MV-4-11 (cell line): ENCODE measurements around the gene MTSS2.
A peak's percentile ranks its signal among the peaks of the same experiment; 100 is the strongest.

Source experiments
- DNase-seq: peaks from one replicate; lab custom pipeline; 2025; lab: John Stamatoyannopoulos, UW

Gene MTSS2, protein sequence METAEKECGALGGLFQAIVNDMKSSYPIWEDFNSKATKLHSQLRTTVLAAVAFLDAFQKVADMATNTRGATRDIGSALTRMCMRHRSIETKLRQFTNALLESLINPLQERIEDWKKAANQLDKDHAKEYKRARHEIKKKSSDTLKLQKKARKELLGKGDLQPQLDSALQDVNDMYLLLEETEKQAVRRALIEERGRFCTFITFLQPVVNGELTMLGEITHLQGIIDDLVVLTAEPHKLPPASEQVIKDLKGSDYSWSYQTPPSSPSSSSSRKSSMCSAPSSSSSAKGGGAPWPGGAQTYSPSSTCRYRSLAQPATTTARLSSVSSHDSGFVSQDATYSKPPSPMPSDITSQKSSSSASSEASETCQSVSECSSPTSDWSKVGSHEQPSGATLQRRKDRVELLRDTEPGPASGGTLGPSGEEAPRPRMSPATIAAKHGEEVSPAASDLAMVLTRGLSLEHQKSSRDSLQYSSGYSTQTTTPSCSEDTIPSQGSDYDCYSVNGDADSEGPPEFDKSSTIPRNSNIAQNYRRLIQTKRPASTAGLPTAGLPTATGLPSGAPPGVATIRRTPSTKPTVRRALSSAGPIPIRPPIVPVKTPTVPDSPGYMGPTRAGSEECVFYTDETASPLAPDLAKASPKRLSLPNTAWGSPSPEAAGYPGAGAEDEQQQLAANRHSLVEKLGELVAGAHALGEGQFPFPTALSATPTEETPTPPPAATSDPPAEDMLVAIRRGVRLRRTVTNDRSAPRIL

DNA sequence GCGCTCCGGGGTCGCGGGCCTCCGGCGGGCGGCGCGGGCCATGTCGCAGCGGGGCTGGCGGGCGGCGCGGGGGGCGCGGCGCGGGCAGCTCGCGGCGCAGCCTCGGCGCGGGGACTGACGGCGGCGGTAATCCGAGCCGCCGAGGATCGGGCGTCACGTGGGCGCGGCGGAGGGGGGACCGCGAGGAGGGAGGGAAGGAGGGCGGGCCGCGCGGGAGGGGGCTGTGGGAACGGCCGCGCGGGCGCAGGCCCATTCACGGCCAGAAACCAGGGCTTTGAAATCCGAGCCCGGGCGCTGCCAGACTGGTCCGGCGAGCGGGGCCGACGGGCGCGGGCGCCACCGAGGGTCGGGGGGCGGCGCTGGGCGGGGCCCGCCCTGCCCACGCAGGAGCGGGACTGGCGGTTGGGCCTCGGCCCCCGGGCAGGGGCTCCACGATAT is at the start of gene MTSS2:
Gene MTSS2, minus strand, starts transcription at position 116 of the 438 bp plus-strand sequence. CDS start 262 bp downstream, outside the sequence.
- DNase-seq: peak; percentile 28

DNA sequence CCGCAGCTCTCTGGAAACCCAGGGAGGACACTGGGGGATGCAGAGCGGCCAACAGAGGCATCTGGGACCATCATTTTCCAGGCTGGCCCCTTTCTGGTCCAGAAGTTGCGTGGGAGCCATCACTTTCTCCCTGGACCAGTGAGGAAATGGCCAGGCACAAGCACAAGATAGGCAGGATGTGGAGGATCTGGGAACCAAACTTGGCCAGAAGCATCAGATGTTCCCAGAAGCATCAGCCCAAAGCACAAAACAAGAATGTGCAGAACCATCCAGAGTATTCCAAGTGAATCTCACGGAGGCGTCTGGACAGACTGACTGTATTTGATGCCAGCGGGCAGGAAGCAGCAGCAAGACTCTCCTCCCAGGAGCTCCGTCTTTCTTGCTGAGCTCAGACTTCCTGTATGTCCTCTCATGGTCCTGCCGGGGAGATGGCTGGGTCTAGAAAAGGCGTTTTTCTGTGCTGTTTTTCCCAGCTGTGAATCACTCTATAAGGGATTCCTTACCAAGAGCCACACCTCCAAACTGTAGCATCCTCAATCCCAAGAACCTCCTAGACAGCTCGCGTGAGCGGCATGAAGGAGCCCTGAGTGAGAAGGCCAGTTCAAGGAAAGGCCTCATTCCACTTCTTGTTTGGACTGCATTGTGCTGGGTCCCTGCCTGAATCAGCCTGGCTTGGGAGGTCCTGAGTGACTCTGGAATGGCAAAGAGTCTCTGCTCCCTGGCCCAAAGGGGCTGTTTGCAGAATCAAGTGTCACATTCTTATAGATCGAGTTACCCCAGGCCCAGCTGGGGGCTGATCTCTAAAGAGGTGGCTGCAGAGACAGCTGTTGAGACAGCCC is 49.5 kb upstream of the MTSS2 start:
- no peak for DNase-seq

DNA sequence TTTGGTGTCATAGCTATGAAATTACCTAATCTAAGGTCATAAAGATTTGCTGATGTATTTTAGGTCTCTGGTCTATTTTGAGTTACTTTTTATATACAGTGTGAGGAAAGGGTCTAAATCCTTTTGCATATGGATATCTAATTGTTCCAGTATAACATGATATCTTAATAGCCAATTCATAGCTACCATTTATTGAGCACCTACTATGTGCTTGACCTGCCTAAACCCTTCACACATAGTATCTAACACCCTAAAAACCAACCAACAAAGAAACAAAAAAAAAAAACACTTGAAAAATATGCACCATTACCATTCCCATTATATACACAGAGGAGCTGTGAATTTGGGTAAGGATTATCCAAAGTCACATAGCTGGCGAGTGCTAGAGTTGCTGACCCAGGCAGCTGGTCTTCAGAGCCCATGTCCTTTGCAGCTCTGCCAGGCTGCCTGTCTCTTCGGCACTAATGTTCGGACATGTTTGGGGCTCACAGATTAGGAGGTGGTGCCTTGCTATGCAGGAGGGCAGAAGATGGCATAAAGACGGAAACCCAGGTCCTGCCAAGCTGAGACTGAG is 48.8 kb upstream of the MTSS2 start:
- DNase-seq: no peak

- DNase-seq: no peak
Measured at GRCh38 chr16:70730944-70731343, 45.1 kb upstream of the MTSS2 start.

- DNase-seq: peak; percentile 19
Measured at GRCh38 chr16:70730031-70730430, 44.2 kb upstream of the MTSS2 start.

GRCh38 chr16:70729292-70729691 is 43.4 kb upstream of the MTSS2 start:
- no peak for DNase-seq

- peak; percentile 51 for DNase-seq
Measured at GRCh38 chr16:70728150-70728549, 42.3 kb upstream of the MTSS2 start.

DNA sequence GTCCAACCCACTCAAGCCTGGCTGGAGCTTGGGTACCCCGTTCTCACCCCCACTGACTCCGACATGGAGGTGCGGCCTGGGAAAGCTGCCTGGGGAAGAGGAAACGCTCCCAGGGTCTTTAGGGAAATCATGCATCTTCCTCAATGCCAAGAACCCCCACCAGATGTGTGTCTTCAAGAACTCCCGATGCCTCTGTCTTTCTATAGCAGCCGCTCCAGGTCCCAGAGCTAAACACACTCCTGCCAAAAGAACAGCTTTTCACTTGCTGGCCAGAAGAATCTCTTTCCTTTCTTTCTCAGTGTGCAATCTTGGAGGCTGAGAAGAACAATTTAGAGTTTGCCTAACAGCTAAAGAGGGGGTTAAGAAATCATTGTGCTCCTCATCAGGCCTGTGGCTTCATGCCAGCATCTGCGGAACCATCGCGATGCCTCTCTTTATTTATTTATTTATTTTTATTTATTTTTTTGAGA is 41.1 kb upstream of the MTSS2 start:
- DNase-seq: no peak

DNA sequence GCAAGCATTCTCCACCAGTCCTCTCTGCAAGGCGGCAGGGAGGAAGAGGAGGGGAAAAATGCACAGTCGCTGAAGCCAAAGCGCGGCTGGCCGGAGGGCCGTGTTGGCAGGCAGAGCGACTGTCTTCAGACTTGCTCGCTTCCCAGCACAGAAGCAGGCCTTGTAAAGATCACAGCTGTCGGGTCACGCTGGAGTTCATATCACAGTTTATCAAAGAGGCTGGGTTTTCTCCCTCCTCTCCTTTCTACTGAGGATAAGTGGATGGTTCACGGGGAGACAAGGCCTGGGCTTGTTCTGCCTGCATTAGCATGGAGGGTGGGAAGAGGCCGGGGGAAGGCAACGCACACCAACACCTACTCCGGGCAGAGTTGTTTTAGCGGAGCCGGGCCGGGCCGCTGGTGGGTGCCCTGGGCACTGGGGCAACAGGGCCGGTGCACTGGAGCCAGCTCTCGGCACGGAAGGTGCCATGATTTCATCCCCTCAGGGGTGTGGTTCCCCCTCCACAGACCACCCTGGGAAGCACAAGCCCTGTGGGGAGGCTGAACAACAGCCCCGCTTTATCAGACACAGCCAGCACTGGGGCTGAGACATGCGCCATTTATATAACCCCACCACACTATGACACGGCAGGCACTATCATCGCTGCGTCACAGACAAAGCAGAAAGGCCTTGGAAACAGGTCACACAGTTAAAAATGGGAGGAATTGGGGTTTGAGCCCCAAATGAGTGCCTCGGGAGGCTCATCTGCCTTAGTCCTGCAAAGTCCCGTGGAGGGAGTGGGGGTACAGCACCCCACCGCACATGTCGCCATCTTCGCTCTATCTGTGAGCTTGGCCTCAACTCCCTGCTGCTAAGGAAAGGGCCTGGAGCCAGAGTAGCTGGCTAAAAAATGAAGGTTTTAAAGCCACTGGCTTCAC is 40.3 kb upstream of the MTSS2 start:
- DNase-seq: no peak

- no peak for DNase-seq
Measured at GRCh38 chr16:70725024-70725911, 39.4 kb upstream of the MTSS2 start.

DNA sequence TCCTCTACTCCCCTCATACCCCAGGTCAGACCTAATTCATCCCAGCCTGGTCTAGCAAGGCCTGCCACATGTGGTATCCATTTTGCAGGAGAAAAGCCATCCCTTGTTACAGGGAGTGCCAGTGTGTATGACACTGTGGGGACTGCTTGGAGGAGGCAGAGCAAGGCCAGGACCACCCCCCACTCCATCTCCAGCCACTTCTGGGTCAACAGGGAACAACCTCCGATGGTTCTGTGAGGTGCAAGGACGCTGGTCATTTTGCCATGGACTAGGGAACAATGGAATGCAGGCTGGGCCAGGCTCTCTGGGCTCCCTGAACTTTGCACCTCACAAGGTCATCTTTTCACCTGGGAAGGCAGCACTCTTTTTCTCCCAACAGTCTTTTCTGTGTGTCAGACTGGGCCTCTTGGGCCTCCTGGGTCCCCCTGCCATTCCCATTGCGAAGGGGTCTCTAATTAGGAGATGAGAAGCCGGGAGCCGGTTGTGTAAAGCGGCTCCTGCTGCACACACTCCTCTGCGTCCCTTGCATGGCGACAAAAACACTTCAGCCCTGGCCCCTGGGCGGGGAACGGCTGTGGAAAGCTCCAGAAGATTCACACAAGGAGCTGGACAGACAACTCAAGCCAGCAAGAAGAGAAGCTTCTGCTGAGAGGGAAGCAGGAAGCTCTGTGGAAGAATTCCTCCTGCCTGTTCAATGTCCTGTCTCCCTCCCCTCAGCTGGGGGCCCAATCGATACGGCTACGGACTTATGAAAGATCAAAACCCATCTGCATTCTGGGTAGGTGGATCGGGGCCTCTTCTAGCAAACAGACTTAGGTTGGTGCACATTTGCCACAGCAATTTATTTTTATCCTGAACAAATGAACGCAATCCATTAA is 38.5 kb upstream of the MTSS2 start:
- DNase-seq: no peak

- DNase-seq: no peak
Measured at GRCh38 chr16:70723740-70724145, 37.9 kb upstream of the MTSS2 start.

GRCh38 chr16:70721202-70721963 is 35.5 kb upstream of the MTSS2 start:
- no peak for DNase-seq

DNA sequence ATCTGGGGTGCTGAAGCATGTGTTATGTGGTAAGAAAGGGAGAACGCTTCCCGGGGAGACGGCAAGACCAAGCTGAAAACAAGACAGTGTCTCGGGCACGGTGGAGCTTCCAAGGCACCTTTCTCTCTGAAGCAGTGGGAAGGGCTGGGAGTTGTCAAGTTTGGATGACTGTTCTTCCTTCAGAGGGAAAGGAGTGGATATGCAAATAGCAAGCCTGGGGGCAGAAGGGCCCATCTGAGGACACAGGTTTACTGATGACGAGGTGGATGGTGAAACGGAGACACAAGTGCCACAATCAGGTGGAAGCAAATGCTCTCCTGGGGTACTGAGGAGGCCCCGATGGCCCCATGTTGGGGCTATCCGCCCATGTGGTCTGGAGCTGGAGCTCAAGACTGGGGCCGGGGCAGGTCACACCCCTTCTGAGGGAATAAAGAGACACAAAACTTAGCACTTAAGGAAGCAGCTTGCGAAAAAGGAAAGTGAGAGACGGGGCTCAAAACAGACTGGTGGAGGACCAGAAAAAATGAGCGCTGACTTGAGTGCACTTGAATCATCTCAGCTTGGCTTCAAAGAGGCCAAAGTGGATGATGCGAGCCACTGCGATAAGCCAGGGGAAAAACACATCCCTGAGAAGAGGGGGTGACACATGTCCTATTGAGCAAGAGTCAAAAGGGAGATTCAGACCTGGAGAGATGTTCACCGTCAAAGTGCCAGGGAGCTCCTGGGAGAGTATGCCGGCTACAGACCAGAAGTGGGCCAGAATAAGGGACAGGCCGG is 34.8 kb upstream of the MTSS2 start:
- no peak for DNase-seq

- no peak for DNase-seq
Measured at GRCh38 chr16:70717065-70717464, 31.2 kb upstream of the MTSS2 start.

GRCh38 chr16:70715860-70716357 is 30.1 kb upstream of the MTSS2 start:
- no peak for DNase-seq
